Type B pancreatic cell (in vitro differentiated cells): ENCODE measurements around the gene UBE2O. TPM values are rescaled to one million over a fixed set of nuclear protein-coding genes. Genes with fewer than 3 reads are reported as not detected.

Source experiments
- DNase-seq: peaks from one replicate; pipeline ENCODE4 v3.0.0; 2021; ENCODE audit warnings: mixed read lengths; ENCODE audit not compliant: unreplicated experiment; ENCODE audit errors: extremely low spot score
- H3K27ac Mint-ChIP-seq: 2 replicates; pipeline ENCODE4 v1.8.0; 2021; ENCODE audit warnings: mild to moderate bottlenecking, mixed read lengths
- H3K27me3 Mint-ChIP-seq: 2 replicates; pipeline ENCODE4 v1.8.0; 2021; ENCODE audit warnings: mixed read lengths
- H3K36me3 Mint-ChIP-seq: 2 replicates; pipeline ENCODE4 v1.8.0; 2021; ENCODE audit warnings: mixed read lengths
- H3K4me1 Mint-ChIP-seq: one replicate; pipeline ENCODE4 v1.8.0; 2021; ENCODE audit warnings: mixed read lengths; ENCODE audit not compliant: unreplicated experiment
- H3K4me3 Mint-ChIP-seq: 2 replicates; pipeline ENCODE4 v1.8.0; 2021; ENCODE audit warnings: mild to moderate bottlenecking, mixed read lengths
- H3K9me3 Mint-ChIP-seq: 2 replicates; pipeline ENCODE4 v1.8.0; 2021; ENCODE audit warnings: mixed read lengths
- CTCF ChIP-seq: fragments of 200-600 bp; sonication (generic); conservative IDR thresholded peaks from 2 replicates; pipeline ENCODE4 v1.5.0; 2021; ENCODE audit warnings: antibody characterized with exemption, mild to moderate bottlenecking
- total RNA-seq: library from RNA; stranded (reverse); gene quantifications from 2 replicates; pipeline ENCODE4 v1.2.1, GENCODE V29; 2021; ENCODE audit warnings: low replicate concordance

Gene UBE2O
- total RNA-seq, 1 donor from 2014 or later: 51.5 TPM

- H3K9me3 Mint-ChIP-seq: no peaks in the 10 kb centered on the region
- H3K4me1 Mint-ChIP-seq: peaks cover 5% of the 10 kb centered on the region
- TF ChIP-seq CTCF: no peak
- no peaks in the 10 kb centered on the region for H3K27me3 Mint-ChIP-seq
- peaks cover 34% of the 10 kb centered on the region for H3K36me3 Mint-ChIP-seq
- no peak overlapping the region for H3K4me3 Mint-ChIP-seq
- DNase-seq: no peak
- no peak overlapping the region for H3K27ac Mint-ChIP-seq
Measured at GRCh38 chr17:76402711-76403110, 50.2 kb downstream of the UBE2O start.

DNA sequence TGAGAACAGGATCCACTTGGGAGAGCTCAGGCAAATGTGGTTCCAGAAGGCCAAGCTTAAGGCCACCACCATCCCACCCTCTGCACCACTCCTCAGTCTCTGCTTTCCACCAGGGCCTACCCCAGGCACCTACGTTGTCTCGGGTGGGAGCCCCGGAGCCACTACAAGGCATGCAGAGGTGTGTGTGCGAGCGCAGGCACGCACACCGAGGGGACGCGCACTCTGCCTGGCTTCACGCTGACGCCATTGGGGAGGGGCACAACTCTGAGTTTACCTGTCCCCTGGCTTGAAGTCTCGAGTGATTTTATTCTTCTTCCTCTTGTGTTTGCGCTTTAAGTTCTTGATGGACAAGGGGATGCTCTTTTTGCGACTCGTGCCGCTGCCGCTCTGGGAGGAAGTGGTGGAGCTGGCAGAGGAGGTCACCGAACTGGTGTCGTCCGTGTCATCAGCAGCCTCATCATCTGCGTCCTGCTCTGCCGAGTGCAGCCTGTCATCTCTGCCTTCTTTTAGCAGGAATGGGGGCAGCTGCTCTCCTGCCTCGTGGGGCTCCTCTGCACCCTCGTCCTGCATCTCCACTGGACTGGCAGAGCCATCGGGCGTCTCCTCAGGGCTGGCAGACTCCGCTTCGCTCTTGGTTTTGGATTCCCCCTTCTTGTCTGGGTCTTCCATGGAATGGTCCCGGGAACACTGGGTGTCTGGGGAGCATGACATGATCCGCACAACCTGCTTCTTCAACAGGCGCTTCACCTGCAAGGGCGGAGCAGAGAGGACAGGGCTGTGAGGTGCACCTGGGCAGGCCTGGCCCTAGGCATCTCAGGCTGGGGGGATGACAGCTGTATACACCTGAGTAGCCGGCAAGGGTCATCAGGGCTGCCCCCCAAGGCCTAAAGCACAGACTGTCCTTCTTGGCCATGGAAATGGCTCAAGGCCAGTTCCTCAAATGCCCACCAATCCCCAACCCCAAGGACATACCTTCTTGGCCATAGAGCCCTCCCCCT is 53.5 kb downstream of the UBE2O start:
- peaks cover 5% of the 10 kb centered on the region for H3K4me1 Mint-ChIP-seq
- H3K27ac Mint-ChIP-seq: no peak overlapping the region
- peaks cover 33% of the 10 kb centered on the region for H3K36me3 Mint-ChIP-seq
- H3K27me3 Mint-ChIP-seq: no peaks in the 10 kb centered on the region
- no peak for DNase-seq
- H3K9me3 Mint-ChIP-seq: no peaks in the 10 kb centered on the region
- no peak overlapping the region for H3K4me3 Mint-ChIP-seq
- TF ChIP-seq CTCF: no peak

GRCh38 chr17:76398523-76399174 is 54.3 kb downstream of the UBE2O start:
- Mint-ChIP-seq H3K4me3 (no peak overlapping the region), H3K36me3 (peaks cover 30% of the 10 kb centered on the region), H3K27me3 (no peaks in the 10 kb centered on the region), H3K9me3 (no peaks in the 10 kb centered on the region), H3K27ac (no peak overlapping the region), H3K4me1 (peaks cover 5% of the 10 kb centered on the region)
- no peak for TF ChIP-seq CTCF
- DNase-seq: no peak

- peaks cover 29% of the 10 kb centered on the region for H3K36me3 Mint-ChIP-seq
- no peaks in the 10 kb centered on the region for H3K27me3 Mint-ChIP-seq
- no peak overlapping the region for H3K4me3 Mint-ChIP-seq
- peak; percentile 93 for DNase-seq
- H3K4me1 Mint-ChIP-seq: peaks cover 5% of the 10 kb centered on the region
- H3K9me3 Mint-ChIP-seq: no peaks in the 10 kb centered on the region
- H3K27ac Mint-ChIP-seq: peak overlapping the region; percentile 48
- TF ChIP-seq CTCF: peak; percentile 96
Measured at GRCh38 chr17:76397687-76398522, 55.0 kb downstream of the UBE2O start.

GRCh38 chr17:76397184-76397583 is 55.8 kb downstream of the UBE2O start:
- Mint-ChIP-seq H3K36me3 (peaks cover 23% of the 10 kb centered on the region), H3K27me3 (no peaks in the 10 kb centered on the region), H3K9me3 (no peaks in the 10 kb centered on the region), H3K4me1 (peaks cover 5% of the 10 kb centered on the region), H3K27ac (no peak overlapping the region), H3K4me3 (no peak overlapping the region)
- no peak for DNase-seq
- no peak for TF ChIP-seq CTCF
